Activated CD8-positive, alpha-beta T cell treated with anti-CD3 and anti-CD28 coated beads for 36 hours (primary cell): ENCODE results near the gene ROR2. TPM values are rescaled to one million over a fixed set of nuclear protein-coding genes. Genes with fewer than 3 reads are reported as not detected.

Experiments used
- ATAC-seq: fragments of 200-7000 bp; cut with Tn5 transposase; one replicate; pipeline ENCODE4 v1.10.0; 2021; ENCODE audit warnings: mild to moderate bottlenecking, moderate library complexity
- CTCF ChIA-PET: fragments of 350-600 bp; sonication (Branson Sonifier 250); formaldehyde crosslinking; loops from one replicate; lab custom pipeline; 2021; ENCODE audit warnings: antibody characterized with exemption; lab: Charles Lee
- POLR2A ChIA-PET: fragments of 350-600 bp; sonication (Branson Sonifier 250); formaldehyde crosslinking; loops from one replicate; lab custom pipeline; 2021; ENCODE audit warnings: antibody characterized with exemption; lab: Charles Lee
- DNase-seq: peaks from one replicate; pipeline ENCODE4 v3.0.0-alpha.2; 2020
- H3K27ac Mint-ChIP-seq: one replicate; pipeline ENCODE4 v1.8.0; 2021; ENCODE audit warnings: mild to moderate bottlenecking, mixed read lengths
- H3K27me3 Mint-ChIP-seq: one replicate; pipeline ENCODE4 v1.8.0; 2021; ENCODE audit warnings: mixed read lengths
- H3K36me3 Mint-ChIP-seq: one replicate; pipeline ENCODE4 v1.8.0; 2021; ENCODE audit warnings: low read depth, mixed read lengths
- H3K4me1 Mint-ChIP-seq: one replicate; pipeline ENCODE4 v1.8.0; 2021; ENCODE audit warnings: low read depth, mixed read lengths
- H3K4me3 Mint-ChIP-seq: one replicate; pipeline ENCODE4 v1.8.0; 2021; ENCODE audit warnings: mild to moderate bottlenecking, moderate library complexity, mixed read lengths
- H3K9me3 Mint-ChIP-seq: one replicate; pipeline ENCODE4 v1.8.0; 2021; ENCODE audit warnings: mixed read lengths
- intact Hi-C: fragments of 100-400 bp; cut with micrococcal nuclease; formaldehyde crosslinking; loops from one replicate; pipeline ENCODE4 v1.10.0; 2022
- total RNA-seq, 2 experiments: library from RNA; stranded (reverse); gene quantifications; one replicate each; pipeline ENCODE4 v1.2.3, GENCODE V29; 2021
- TF ChIP-seq, protein P1 (sequence below): fragments of 200-600 bp; IDR thresholded peaks from one replicate; pipeline ENCODE4 v1.8.0; 2022; ENCODE audit warnings: antibody characterized with exemption, mild to moderate bottlenecking

The ROR2 gene
- total RNA-seq, 2 experiments from 2014 or later = not detected

- Mint-ChIP-seq H3K27me3 (no peaks in the 10 kb centered on the region), H3K4me3 (no peak overlapping the region), H3K27ac (no peak overlapping the region), H3K36me3 (no peaks in the 10 kb centered on the region), H3K9me3 (no peaks in the 10 kb centered on the region), H3K4me1 (no peaks in the 10 kb centered on the region)
- intact Hi-C loops = no loop called here
- ChIA-PET CTCF (interaction anchor here (4.4 kb wide), 1 partner anchor 814 kb away, joined by 28 read pairs; no protein-coding TSS in a partner anchor), POLR2A (no interaction called here)
- TF ChIP-seq, protein P1, sequence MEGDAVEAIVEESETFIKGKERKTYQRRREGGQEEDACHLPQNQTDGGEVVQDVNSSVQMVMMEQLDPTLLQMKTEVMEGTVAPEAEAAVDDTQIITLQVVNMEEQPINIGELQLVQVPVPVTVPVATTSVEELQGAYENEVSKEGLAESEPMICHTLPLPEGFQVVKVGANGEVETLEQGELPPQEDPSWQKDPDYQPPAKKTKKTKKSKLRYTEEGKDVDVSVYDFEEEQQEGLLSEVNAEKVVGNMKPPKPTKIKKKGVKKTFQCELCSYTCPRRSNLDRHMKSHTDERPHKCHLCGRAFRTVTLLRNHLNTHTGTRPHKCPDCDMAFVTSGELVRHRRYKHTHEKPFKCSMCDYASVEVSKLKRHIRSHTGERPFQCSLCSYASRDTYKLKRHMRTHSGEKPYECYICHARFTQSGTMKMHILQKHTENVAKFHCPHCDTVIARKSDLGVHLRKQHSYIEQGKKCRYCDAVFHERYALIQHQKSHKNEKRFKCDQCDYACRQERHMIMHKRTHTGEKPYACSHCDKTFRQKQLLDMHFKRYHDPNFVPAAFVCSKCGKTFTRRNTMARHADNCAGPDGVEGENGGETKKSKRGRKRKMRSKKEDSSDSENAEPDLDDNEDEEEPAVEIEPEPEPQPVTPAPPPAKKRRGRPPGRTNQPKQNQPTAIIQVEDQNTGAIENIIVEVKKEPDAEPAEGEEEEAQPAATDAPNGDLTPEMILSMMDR = no peak
- no peak for DNase-seq
- no peak for ATAC-seq
Measured at GRCh38 chr9:91729558-91729842, 220.5 kb downstream of the ROR2 start.

- Mint-ChIP-seq H3K27me3 (no peaks in the 10 kb centered on the region), H3K4me3 (no peak overlapping the region), H3K27ac (no peak overlapping the region), H3K36me3 (no peaks in the 10 kb centered on the region), H3K4me1 (no peaks in the 10 kb centered on the region), H3K9me3 (no peaks in the 10 kb centered on the region)
- intact Hi-C loops = no loop called here
- CTCF ChIA-PET = interaction anchor here (1.1 to 4.4 kb wide), 6 partner anchors 10 to 812 kb away, joined by 3 to 28 read pairs (median 4); no protein-coding TSS in a partner anchor
- DNase-seq (no peak), ATAC-seq (no peak)
- POLR2A ChIA-PET = interaction anchor here (0.6 kb wide), 1 partner anchor 9 kb away, joined by 4 read pairs; no protein-coding TSS in a partner anchor
- TF ChIP-seq, protein P1 = no peak
Measured at GRCh38 chr9:91727972-91728371, 222.1 kb downstream of the ROR2 start.

DNA sequence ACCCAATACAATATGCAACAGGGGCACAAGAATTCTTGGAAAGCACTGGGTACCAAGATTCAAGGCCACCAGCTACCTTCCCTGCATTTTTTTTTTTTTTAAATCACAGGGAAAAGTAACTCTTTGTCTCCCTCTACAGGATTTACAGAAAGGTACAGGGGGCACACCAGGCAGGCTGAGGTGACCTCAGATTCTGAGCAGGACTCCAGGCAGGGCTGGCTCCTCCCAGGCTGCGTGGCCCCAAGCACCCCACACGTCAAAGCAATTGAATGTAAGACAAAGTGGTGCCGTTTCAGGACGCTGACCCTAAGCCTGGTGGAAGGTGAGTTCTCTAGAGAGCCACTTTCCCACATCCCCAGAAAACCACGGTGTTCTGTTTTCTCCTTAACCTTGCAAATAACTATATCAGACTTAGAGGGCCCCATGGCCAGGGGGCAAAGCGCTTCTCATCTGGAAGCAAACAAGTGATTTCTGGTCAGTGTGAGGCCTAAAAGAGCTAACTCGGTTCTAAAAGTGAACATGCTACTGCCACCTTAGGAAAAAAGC, 222.6 kb downstream of the ROR2 start:
- no peak overlapping the region for H3K27ac Mint-ChIP-seq
- no peaks in the 10 kb centered on the region for H3K4me1 Mint-ChIP-seq
- no peak overlapping the region for H3K4me3 Mint-ChIP-seq
- no peaks in the 10 kb centered on the region for H3K27me3 Mint-ChIP-seq
- TF ChIP-seq, protein P1 = peak; percentile 85
- no peaks in the 10 kb centered on the region for H3K9me3 Mint-ChIP-seq
- DNase-seq = peak; percentile 56
- ATAC-seq = peak; percentile 100
- ChIA-PET POLR2A (interaction anchor here (0.6 kb wide), 1 partner anchor 8 kb away, joined by 4 read pairs; no protein-coding TSS in a partner anchor), CTCF (interaction anchor here (0.6 to 4.4 kb wide), 9 partner anchors 9 to 832 kb away, joined by 3 to 28 read pairs (median 4); no protein-coding TSS in a partner anchor)
- intact Hi-C loops = no loop called here
- H3K36me3 Mint-ChIP-seq = no peaks in the 10 kb centered on the region

DNA sequence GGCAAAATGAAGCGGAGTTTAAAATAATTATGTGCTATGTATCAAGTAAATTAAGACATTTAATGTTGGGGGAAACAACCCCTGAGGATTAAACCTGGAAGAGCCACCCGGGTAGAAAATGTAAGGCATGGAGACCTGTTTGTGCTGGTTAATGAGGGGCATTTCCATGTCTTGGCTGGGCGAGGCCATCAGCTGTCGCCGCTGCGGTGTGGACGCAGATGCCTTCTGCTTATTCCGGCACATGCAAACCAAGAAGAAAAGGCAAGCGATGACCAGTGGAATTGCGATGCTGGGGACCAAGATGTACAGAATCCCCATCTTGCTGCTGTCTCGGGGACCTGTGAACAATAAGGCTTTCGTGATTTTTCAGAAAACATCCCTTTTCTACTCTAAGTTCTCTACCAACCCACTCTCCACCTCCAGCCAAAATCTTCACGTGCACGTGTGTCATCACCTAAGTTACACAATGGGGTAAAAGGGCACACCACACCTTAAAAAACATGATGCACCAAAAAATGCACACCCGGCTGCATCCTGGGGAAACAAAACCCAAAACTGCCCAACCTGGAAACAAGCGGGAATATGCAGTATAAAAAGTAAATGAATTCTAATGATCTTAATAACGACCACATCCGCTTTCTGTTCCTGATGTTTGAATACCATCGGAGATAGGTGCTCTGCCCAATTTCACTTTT, 223.5 kb downstream of the ROR2 start:
- TF ChIP-seq, protein P1 = no peak
- Mint-ChIP-seq H3K27ac (no peak overlapping the region), H3K9me3 (no peaks in the 10 kb centered on the region), H3K27me3 (peaks cover 5% of the 10 kb centered on the region), H3K4me1 (no peaks in the 10 kb centered on the region), H3K4me3 (no peak overlapping the region), H3K36me3 (no peaks in the 10 kb centered on the region)
- intact Hi-C loops = no loop called here
- ChIA-PET POLR2A (no interaction called here), CTCF (interaction anchor here (0.6 to 4.4 kb wide), 7 partner anchors 8 to 831 kb away, joined by 3 to 28 read pairs (median 5); no protein-coding TSS in a partner anchor)
- ATAC-seq = no peak
- DNase-seq = no peak

- DNase-seq (no peak), ATAC-seq (no peak)
- Mint-ChIP-seq H3K9me3 (no peaks in the 10 kb centered on the region), H3K4me3 (no peak overlapping the region), H3K36me3 (no peaks in the 10 kb centered on the region), H3K27ac (no peak overlapping the region), H3K27me3 (peaks cover 5% of the 10 kb centered on the region), H3K4me1 (no peaks in the 10 kb centered on the region)
- ChIA-PET POLR2A (no interaction called here), CTCF (interaction anchor here (1.3 to 4.4 kb wide), 3 partner anchors 9 to 810 kb away, joined by 3 to 28 read pairs (median 8); no protein-coding TSS in a partner anchor)
- TF ChIP-seq, protein P1 = no peak
- intact Hi-C loops = no loop called here
Measured at GRCh38 chr9:91725651-91726050, 224.4 kb downstream of the ROR2 start.
